CD4-positive, alpha-beta memory T cell (primary cell): ENCODE measurements around the gene USP17L13. TPM values are rescaled to one million over a fixed set of nuclear protein-coding genes. Genes with fewer than 3 reads are reported as not detected.
"Not testable (repeated sequence)": the region's sequence is repeated elsewhere in the genome, so short reads cannot be mapped to it uniquely, and the experiment has no call there.

ENCODE experiments used
- CTCF ChIA-PET: fragments of 350-600 bp; sonication (Branson Sonifier 250); formaldehyde crosslinking; loops from one replicate; lab custom pipeline; 2021; ENCODE audit warnings: inconsistent platforms; ENCODE audit not compliant: partially characterized antibody; lab: Charles Lee
- POLR2A ChIA-PET: fragments of 350-600 bp; sonication (Branson Sonifier 250); formaldehyde crosslinking; loops from one replicate; lab custom pipeline; 2021; ENCODE audit not compliant: partially characterized antibody; lab: Charles Lee
- DNase-seq, 5 donors: peaks; one replicate each; pipeline versions ENCODE4 v3.0.0 to v3.0.0-alpha.2; 2020 to 2022; ENCODE audit warnings: mixed read lengths in 1 of 5
- H3K27ac ChIP-seq: one replicate; pipeline ENCODE4 v1.7.0; 2013; ENCODE audit warnings: low read depth, low read length
- H3K27me3 ChIP-seq: 2 replicates; pipeline ENCODE4 v1.7.0; 2013; ENCODE audit warnings: mild to moderate bottlenecking, low read length, moderate library complexity; ENCODE audit not compliant: insufficient read depth
- H3K36me3 ChIP-seq: 2 replicates; pipeline ENCODE4 v1.7.0; 2013; ENCODE audit warnings: mild to moderate bottlenecking, low read length, moderate library complexity; ENCODE audit not compliant: insufficient read depth
- H3K4me1 ChIP-seq: 2 replicates; pipeline ENCODE4 v1.7.0; 2013; ENCODE audit warnings: mild to moderate bottlenecking, low read length, moderate library complexity; ENCODE audit not compliant: insufficient read depth
- H3K4me3 ChIP-seq, 2 donors: one replicate each; pipeline ENCODE4 v1.7.0; 2013; ENCODE audit warnings: low read length in 2 of 2, mild to moderate bottlenecking in 1 of 2
- H3K9me3 ChIP-seq, 2 donors: one replicate each; pipeline ENCODE4 v1.7.0; 2013; ENCODE audit warnings: low read length in 2 of 2, control low read depth in 1 of 2; ENCODE audit not compliant: control insufficient read depth in 1 of 2
- H3K27ac Mint-ChIP-seq, 7 donors: one replicate each; pipeline ENCODE4 v1.8.0; 2020 to 2021; ENCODE audit warnings: mixed read lengths in 7 of 7, mild to moderate bottlenecking in 6 of 7, inconsistent platforms in 3 of 7, moderate library complexity in 3 of 7
- H3K27me3 Mint-ChIP-seq, 2 donors: one replicate each; pipeline ENCODE4 v1.8.0; 2020 to 2021; ENCODE audit warnings: mixed read lengths in 2 of 2
- H3K36me3 Mint-ChIP-seq, 2 donors: one replicate each; pipeline ENCODE4 v1.8.0; 2020 to 2021; ENCODE audit warnings: mixed read lengths in 2 of 2, inconsistent platforms in 1 of 2, mild to moderate bottlenecking in 1 of 2
- H3K4me1 Mint-ChIP-seq, 4 donors: one replicate each; pipeline ENCODE4 v1.8.0; 2020 to 2021; ENCODE audit warnings: mixed read lengths in 4 of 4, mild to moderate bottlenecking in 1 of 4
- H3K4me3 Mint-ChIP-seq, 8 donors: one replicate each; pipeline ENCODE4 v1.8.0; 2020 to 2021; ENCODE audit warnings: mixed read lengths in 8 of 8, mild to moderate bottlenecking in 7 of 8, moderate library complexity in 6 of 8, inconsistent platforms in 3 of 8
- H3K9me3 Mint-ChIP-seq, 8 donors: one replicate each; pipeline ENCODE4 v1.8.0; 2020 to 2021; ENCODE audit warnings: mixed read lengths in 8 of 8, mild to moderate bottlenecking in 5 of 8, inconsistent platforms in 3 of 8, moderate library complexity in 1 of 8
- intact Hi-C: fragments of 100-400 bp; cut with micrococcal nuclease; formaldehyde crosslinking; loops from one replicate; pipeline ENCODE4 v1.15.1; 2023
- polyA plus RNA-seq, 2 donors: library from polyadenylated mRNA; unstranded; fragments of 300-500 nt; fragmentation: Illumina TruSeq; gene quantifications; one replicate each; pipeline ENCODE4 v1.2.3, GENCODE V29; 2021
- total RNA-seq, 2 experiments: library from RNA; stranded (reverse); gene quantifications; one replicate each; pipeline ENCODE4 v1.2.3, GENCODE V29; 2021

USP17L13 gene, protein sequence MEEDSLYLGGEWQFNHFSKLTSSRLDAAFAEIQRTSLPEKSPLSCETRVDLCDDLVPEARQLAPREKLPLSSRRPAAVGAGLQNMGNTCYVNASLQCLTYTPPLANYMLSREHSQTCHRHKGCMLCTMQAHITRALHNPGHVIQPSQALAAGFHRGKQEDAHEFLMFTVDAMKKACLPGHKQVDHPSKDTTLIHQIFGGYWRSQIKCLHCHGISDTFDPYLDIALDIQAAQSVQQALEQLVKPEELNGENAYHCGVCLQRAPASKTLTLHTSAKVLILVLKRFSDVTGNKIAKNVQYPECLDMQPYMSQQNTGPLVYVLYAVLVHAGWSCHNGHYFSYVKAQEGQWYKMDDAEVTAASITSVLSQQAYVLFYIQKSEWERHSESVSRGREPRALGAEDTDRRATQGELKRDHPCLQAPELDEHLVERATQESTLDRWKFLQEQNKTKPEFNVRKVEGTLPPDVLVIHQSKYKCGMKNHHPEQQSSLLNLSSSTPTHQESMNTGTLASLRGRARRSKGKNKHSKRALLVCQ
- total RNA-seq, result not detected
- polyA plus RNA-seq, result not detected

DNA sequence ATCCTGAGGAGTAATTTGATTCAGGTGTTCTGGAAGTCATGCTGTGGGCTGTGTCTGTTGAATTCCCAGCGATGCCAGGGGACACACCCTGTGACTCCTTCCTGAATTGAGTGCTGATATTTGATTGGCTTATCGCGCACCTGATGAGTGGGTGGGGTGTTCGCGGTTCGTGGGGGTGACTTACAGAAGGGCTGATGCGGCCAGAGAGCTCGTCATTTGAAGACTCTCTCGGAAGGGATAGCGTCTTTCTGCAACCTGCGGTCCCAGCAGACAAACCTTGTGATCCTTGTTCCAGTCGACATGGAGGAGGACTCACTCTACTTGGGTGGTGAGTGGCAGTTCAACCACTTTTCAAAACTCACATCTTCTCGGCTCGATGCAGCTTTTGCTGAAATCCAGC, at the start of gene USP17L13:
USP17L13 (plus strand) TSS at position 301 of the 400 bp plus-strand sequence; CDS start at position 301, 0 bp downstream.
- H3K4me1 Mint-ChIP-seq, H3K4me3 Mint-ChIP-seq, H3K27ac ChIP-seq, H3K4me1 ChIP-seq, H3K9me3 Mint-ChIP-seq, H3K27me3 ChIP-seq, H3K36me3 Mint-ChIP-seq, H3K27me3 Mint-ChIP-seq, CTCF ChIA-PET, POLR2A ChIA-PET, H3K27ac Mint-ChIP-seq, H3K36me3 ChIP-seq, H3K4me3 ChIP-seq, DNase-seq, intact Hi-C loops, H3K9me3 ChIP-seq: not testable (repeated sequence)

DNA sequence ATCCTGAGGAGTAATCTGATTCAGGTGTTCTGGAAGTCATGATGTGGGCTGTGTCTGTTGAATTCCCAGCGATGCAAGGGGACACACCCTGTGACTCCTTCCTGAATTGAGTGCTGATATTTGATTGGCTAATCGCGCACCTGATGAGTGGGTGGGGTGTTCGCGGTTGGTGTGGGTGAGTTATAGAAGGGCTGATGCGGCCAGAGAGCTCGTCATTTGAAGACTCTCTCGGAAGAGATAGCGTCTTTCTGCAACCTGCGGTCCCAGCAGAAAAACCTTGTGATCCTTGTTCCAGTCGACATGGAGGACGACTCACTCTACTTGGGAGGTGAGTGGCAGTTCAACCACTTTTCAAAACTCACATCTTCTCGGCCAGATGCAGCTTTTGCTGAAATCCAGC, 14.3 kb upstream of the USP17L13 start, which contains the start of gene USP17L10:
USP17L10 (plus strand) TSS at position 301 of the 400 bp plus-strand sequence; CDS start at position 301, 0 bp downstream.
- H3K36me3 ChIP-seq, H3K4me1 ChIP-seq, POLR2A ChIA-PET, H3K36me3 Mint-ChIP-seq, DNase-seq, intact Hi-C loops, H3K27me3 ChIP-seq, H3K4me3 ChIP-seq, H3K9me3 ChIP-seq, CTCF ChIA-PET, H3K4me1 Mint-ChIP-seq, H3K9me3 Mint-ChIP-seq, H3K27ac Mint-ChIP-seq, H3K27me3 Mint-ChIP-seq, H3K4me3 Mint-ChIP-seq, H3K27ac ChIP-seq: not testable (repeated sequence)

DNA sequence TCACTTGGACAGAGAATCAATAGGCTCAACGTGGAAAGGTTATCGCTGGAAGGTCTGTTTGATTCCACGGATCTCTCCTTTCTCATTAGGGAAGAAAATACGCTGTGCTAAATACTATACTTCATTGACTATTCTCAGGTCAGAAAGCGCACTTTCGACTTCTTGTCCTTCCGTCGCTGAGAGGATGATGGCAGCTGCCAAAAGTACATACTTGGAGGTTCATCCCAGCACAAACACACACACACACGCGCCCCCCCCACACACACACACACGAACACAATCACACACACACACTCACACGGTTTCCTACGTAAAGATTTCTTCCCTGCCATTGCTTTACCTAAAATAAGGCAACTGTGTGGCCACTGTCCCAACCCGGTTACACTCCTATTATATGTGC, 10.0 kb upstream of the USP17L13 start:
- H3K4me3 ChIP-seq, H3K27ac Mint-ChIP-seq, DNase-seq, H3K4me3 Mint-ChIP-seq, H3K9me3 Mint-ChIP-seq, intact Hi-C loops, H3K4me1 Mint-ChIP-seq, H3K27me3 Mint-ChIP-seq, H3K4me1 ChIP-seq, H3K9me3 ChIP-seq, H3K27ac ChIP-seq, POLR2A ChIA-PET, H3K27me3 ChIP-seq, H3K36me3 Mint-ChIP-seq, H3K36me3 ChIP-seq, CTCF ChIA-PET: not testable (repeated sequence)

DNA sequence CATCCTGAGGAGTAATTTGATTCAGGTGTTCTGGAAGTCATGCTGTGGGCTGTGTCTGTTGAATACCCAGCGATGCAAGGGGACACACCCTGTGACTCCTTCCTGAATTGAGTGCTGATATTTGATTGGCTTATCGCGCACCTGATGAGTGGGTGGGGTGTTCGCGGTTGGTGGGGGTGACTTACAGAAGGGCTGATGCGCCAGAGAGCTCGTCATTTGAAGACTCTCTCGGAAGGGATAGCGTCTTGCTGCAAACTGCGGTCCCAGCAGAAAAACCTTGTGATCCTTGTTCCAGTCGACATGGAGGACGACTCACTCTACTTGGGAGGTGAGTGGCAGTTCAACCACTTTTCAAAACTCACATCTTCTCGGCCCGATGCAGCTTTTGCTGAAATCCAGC, 9.6 kb upstream of the USP17L13 start, which contains the start of gene USP17L11:
USP17L11 (plus strand) TSS at position 301 of the 400 bp plus-strand sequence; CDS start at position 301, 0 bp downstream.
- H3K4me1 Mint-ChIP-seq, intact Hi-C loops, H3K27ac Mint-ChIP-seq: not testable (repeated sequence)

DNA sequence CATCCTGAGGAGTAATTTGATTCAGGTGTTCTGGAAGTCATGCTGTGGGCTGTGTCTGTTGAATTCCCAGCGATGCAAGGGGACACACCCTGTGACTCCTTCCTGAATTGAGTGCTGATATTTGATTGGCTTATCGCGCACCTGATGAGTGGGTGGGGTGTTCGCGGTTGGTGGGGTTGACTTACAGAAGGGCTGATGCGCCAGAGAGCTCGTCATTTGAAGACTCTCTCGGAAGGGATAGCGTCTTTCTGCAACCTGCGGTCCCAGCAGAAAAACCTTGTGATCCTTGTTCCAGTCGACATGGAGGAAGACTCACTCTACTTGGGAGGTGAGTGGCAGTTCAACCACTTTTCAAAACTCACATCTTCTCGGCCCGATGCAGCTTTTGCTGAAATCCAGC, 4.8 kb upstream of the USP17L13 start, which contains the start of gene USP17L12:
USP17L12 (plus strand) TSS at position 301 of the 400 bp plus-strand sequence; CDS start at position 301, 0 bp downstream.
- H3K27ac Mint-ChIP-seq, H3K4me1 ChIP-seq, H3K9me3 Mint-ChIP-seq, intact Hi-C loops, POLR2A ChIA-PET, H3K9me3 ChIP-seq, H3K27ac ChIP-seq, H3K4me3 ChIP-seq, H3K4me3 Mint-ChIP-seq, DNase-seq, H3K36me3 Mint-ChIP-seq, H3K27me3 Mint-ChIP-seq, H3K4me1 Mint-ChIP-seq, CTCF ChIA-PET, H3K27me3 ChIP-seq, H3K36me3 ChIP-seq: not testable (repeated sequence)

More for the DNA sequence above, 9.6 kb upstream of the USP17L13 start, which contains the start of gene USP17L11:
- DNase-seq, H3K36me3 Mint-ChIP-seq, POLR2A ChIA-PET, H3K27me3 ChIP-seq, H3K36me3 ChIP-seq, H3K27me3 Mint-ChIP-seq, H3K27ac ChIP-seq, H3K4me3 Mint-ChIP-seq, H3K9me3 Mint-ChIP-seq, H3K4me3 ChIP-seq, H3K4me1 ChIP-seq, CTCF ChIA-PET, H3K9me3 ChIP-seq: not testable (repeated sequence)

DNA sequence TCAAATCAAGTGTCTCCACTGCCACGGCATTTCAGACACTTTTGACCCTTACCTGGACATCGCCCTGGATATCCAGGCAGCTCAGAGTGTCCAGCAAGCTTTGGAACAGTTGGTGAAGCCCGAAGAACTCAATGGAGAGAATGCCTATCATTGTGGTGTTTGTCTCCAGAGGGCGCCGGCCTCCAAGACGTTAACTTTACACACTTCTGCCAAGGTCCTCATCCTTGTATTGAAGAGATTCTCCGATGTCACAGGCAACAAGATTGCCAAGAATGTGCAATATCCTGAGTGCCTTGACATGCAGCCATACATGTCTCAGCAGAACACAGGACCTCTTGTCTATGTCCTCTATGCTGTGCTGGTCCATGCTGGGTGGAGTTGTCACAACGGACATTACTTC, 5.6 kb downstream of the USP17L13 start:
- H3K27ac Mint-ChIP-seq, H3K4me3 Mint-ChIP-seq, H3K36me3 ChIP-seq, H3K9me3 Mint-ChIP-seq, POLR2A ChIA-PET, intact Hi-C loops, H3K36me3 Mint-ChIP-seq, H3K9me3 ChIP-seq, CTCF ChIA-PET, H3K4me1 Mint-ChIP-seq, H3K27ac ChIP-seq, H3K4me1 ChIP-seq, H3K27me3 ChIP-seq, H3K27me3 Mint-ChIP-seq, H3K4me3 ChIP-seq: not testable (repeated sequence)
- DNase-seq, result peak in 1 of 5 donors; percentile 19

DNA sequence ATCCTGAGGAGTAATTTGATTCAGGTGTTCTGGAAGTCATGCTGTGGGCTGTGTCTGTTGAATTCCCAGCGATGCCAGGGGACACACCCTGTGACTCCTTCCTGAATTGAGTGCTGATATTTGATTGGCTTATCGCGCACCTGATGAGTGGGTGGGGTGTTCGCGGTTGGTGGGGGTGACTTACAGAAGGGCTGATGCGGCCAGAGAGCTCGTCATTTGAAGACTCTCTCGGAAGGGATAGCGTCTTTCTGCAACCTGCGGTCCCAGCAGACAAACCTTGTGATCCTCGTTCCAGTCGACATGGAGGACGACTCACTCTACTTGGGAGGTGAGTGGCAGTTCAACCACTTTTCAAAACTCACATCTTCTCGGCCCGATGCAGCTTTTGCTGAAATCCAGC, 9.4 kb downstream of the USP17L13 start, which contains the start of gene USP17L15:
USP17L15 (plus strand) TSS at position 301 of the 400 bp plus-strand sequence; CDS start at position 301, 0 bp downstream.
- H3K4me1 ChIP-seq, intact Hi-C loops, H3K27me3 ChIP-seq, H3K4me3 Mint-ChIP-seq, H3K4me1 Mint-ChIP-seq, DNase-seq, H3K27ac ChIP-seq, CTCF ChIA-PET, H3K36me3 ChIP-seq, H3K27ac Mint-ChIP-seq, H3K27me3 Mint-ChIP-seq, H3K4me3 ChIP-seq, H3K9me3 Mint-ChIP-seq, POLR2A ChIA-PET, H3K9me3 ChIP-seq, H3K36me3 Mint-ChIP-seq: not testable (repeated sequence)
